Neural progenitor cell (in vitro differentiated cells): ENCODE results near the gene YBX3. TPM values are rescaled to one million over a fixed set of nuclear protein-coding genes. Genes with fewer than 3 reads are reported as not detected.

ENCODE experiments used
- DNase-seq: peaks from one replicate; pipeline ENCODE4 v3.0.0-alpha.2; 2016; ENCODE audit warnings: low spot score
- H2AFZ ChIP-seq: fragments of 200-600 bp; sonication (generic); replicated peaks from 2 replicates; pipeline ENCODE4 v1.6.1; 2016; ENCODE audit warnings: antibody characterized with exemption
- H3F3A ChIP-seq: fragments of 200-600 bp; sonication (generic); 2 replicates; pipeline ENCODE4 v1.6.1; 2016; ENCODE audit warnings: antibody characterized with exemption, low read depth
- H3K27ac ChIP-seq: fragments of 200-600 bp; sonication (generic); 2 replicates; pipeline ENCODE4 v1.5.1; 2016; ENCODE audit warnings: mild to moderate bottlenecking
- H3K27me3 ChIP-seq: fragments of 200-600 bp; sonication (generic); 2 replicates; pipeline ENCODE4 v1.6.1; 2016; ENCODE audit warnings: mild to moderate bottlenecking, moderate library complexity
- H3K36me3 ChIP-seq: fragments of 200-600 bp; sonication (generic); 2 replicates; pipeline ENCODE4 v1.5.1; 2016
- H3K4me1 ChIP-seq: fragments of 200-600 bp; sonication (generic); 2 replicates; pipeline ENCODE4 v1.6.1; 2016; ENCODE audit warnings: mixed run types
- H3K4me2 ChIP-seq: fragments of 200-600 bp; sonication (generic); 2 replicates; pipeline ENCODE4 v1.6.1; 2016
- H3K4me3 ChIP-seq: fragments of 200-600 bp; sonication (generic); 2 replicates; pipeline ENCODE4 v1.5.1; 2016
- H3K79me2 ChIP-seq: fragments of 200-600 bp; sonication (generic); 2 replicates; pipeline ENCODE4 v1.6.1; 2016; ENCODE audit warnings: low read depth
- H3K9ac ChIP-seq: fragments of 200-600 bp; sonication (generic); 2 replicates; pipeline ENCODE4 v1.6.1; 2016
- H3K9me3 ChIP-seq: fragments of 200-600 bp; sonication (generic); 2 replicates; pipeline ENCODE4 v1.5.1; 2016; ENCODE audit warnings: low read depth
- H4K20me1 ChIP-seq: fragments of 200-600 bp; sonication (generic); 2 replicates; pipeline ENCODE4 v1.6.1; 2016; ENCODE audit warnings: low read depth
- H3K27ac Mint-ChIP-seq: 3 replicates; pipeline ENCODE4 v1.8.0; 2021; ENCODE audit warnings: mixed read lengths
- H3K27me3 Mint-ChIP-seq: 2 replicates; pipeline ENCODE4 v1.8.0; 2022; ENCODE audit warnings: low read depth, mild to moderate bottlenecking, inconsistent platforms, moderate library complexity, mixed read lengths; ENCODE audit not compliant: insufficient read depth
- H3K36me3 Mint-ChIP-seq: 3 replicates; pipeline ENCODE4 v1.8.0; 2021; ENCODE audit warnings: mixed read lengths
- H3K4me1 Mint-ChIP-seq: 3 replicates; pipeline ENCODE4 v1.8.0; 2021; ENCODE audit warnings: mixed read lengths
- H3K4me3 Mint-ChIP-seq: 3 replicates; pipeline ENCODE4 v1.8.0; 2021; ENCODE audit warnings: mild to moderate bottlenecking, moderate library complexity, mixed read lengths
- H3K9me3 Mint-ChIP-seq: 3 replicates; pipeline ENCODE4 v1.8.0; 2020; ENCODE audit warnings: mixed read lengths
- CTCF ChIP-seq: fragments of 200-600 bp; sonication (generic); IDR thresholded peaks from 2 replicates; pipeline ENCODE4 v1.5.1; 2017; ENCODE audit warnings: antibody characterized with exemption, mild to moderate bottlenecking
- EZH2 ChIP-seq: fragments of 200-600 bp; sonication (generic); IDR thresholded peaks from 2 replicates; pipeline ENCODE4 v1.6.1; 2017; ENCODE audit warnings: antibody characterized with exemption, mild to moderate bottlenecking, moderate library complexity
- EZH2phosphoT487 ChIP-seq: fragments of 200-600 bp; sonication (generic); IDR thresholded peaks from 2 replicates; pipeline ENCODE4 v1.6.1; 2017; ENCODE audit warnings: antibody characterized with exemption
- total RNA-seq: library from RNA; depleted of rRNA; stranded (reverse); fragments of >200 nt; gene quantifications from 2 replicates; pipeline ENCODE4 v1.2.3, GENCODE V29; 2015; ENCODE audit warnings: low replicate concordance

YBX3 gene
- total RNA-seq, 1 donor from 2014 or later, result 78.9 TPM

DNA sequence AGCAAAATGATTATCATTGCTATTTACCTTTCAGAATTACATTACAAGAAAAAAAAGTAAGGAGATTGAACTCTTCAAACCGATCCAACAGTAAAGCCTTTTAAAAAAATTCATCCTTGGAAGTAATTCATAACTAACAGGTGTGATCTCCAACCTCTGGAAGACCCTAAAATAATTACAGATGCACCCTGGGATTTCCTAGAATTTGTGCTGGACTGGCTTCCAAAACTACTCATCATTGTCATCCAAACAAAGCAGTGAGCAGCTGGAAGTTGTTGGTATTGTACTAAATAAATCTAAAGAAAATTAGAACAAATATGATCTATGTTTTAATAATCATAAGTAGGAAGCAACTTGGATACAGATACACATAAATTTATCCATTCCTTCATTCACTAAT, 1.9 kb upstream of the YBX3 start:
- Histone ChIP-seq H3K4me1 (peaks cover 22% of the 10 kb centered on the region), H3K9me3 (no peaks in the 10 kb centered on the region), H3K36me3 (no peaks in the 10 kb centered on the region), H3K9ac (no peak overlapping the region), H2AFZ (no peak overlapping the region), H4K20me1 (peaks cover 7% of the 10 kb centered on the region), H3K27me3 (peaks cover 26% of the 10 kb centered on the region), H3K4me2 (no peak overlapping the region), H3F3A (peaks cover 16% of the 10 kb centered on the region), H3K27ac (no peak overlapping the region), H3K79me2 (peaks cover 27% of the 10 kb centered on the region), H3K4me3 (no peak overlapping the region)
- Mint-ChIP-seq H3K36me3 (no peaks in the 10 kb centered on the region), H3K4me1 (peaks cover 23% of the 10 kb centered on the region), H3K9me3 (no peaks in the 10 kb centered on the region), H3K4me3 (no peak overlapping the region), H3K27ac (no peak overlapping the region), H3K27me3 (peaks cover 8% of the 10 kb centered on the region)
- TF ChIP-seq EZH2phosphoT487 (no peak), CTCF (no peak), EZH2 (no peak)
- DNase-seq, result no peak

GRCh38 chr12:10722502-10722904, 620 bp downstream of the YBX3 start:
- Mint-ChIP-seq H3K27ac (peak overlapping the region; percentile 26), H3K4me1 (peaks cover 32% of the 10 kb centered on the region), H3K9me3 (no peaks in the 10 kb centered on the region), H3K36me3 (no peaks in the 10 kb centered on the region), H3K4me3 (peak overlapping the region; percentile 97), H3K27me3 (peaks cover 8% of the 10 kb centered on the region)
- Histone ChIP-seq H2AFZ (peak overlapping the region; percentile 40), H3K79me2 (peaks cover 52% of the 10 kb centered on the region), H3K9me3 (no peaks in the 10 kb centered on the region), H4K20me1 (peaks cover 12% of the 10 kb centered on the region), H3K27ac (peak overlapping the region; percentile 8), H3K9ac (peak overlapping the region; percentile 29), H3K4me3 (peak overlapping the region; percentile 82), H3F3A (peaks cover 16% of the 10 kb centered on the region), H3K36me3 (no peaks in the 10 kb centered on the region), H3K27me3 (peaks cover 26% of the 10 kb centered on the region), H3K4me1 (peaks cover 47% of the 10 kb centered on the region), H3K4me2 (peak overlapping the region; percentile 86)
- TF ChIP-seq CTCF (peak; percentile 28), EZH2phosphoT487 (no peak)
- peak; percentile 59 for DNase-seq

- peaks cover 58% of the 10 kb centered on the region for H3K79me2 ChIP-seq
- H3K27ac ChIP-seq, result peak overlapping the region; percentile 8
- peaks cover 8% of the 10 kb centered on the region for H3K27me3 Mint-ChIP-seq
- H3K4me3 ChIP-seq, result peak overlapping the region; percentile 82
- H2AFZ ChIP-seq, result peak overlapping the region; percentile 40
- peak overlapping the region; percentile 26 for H3K27ac Mint-ChIP-seq
- H3K4me2 ChIP-seq, result peak overlapping the region; percentile 86
- H3K4me1 Mint-ChIP-seq, result peaks cover 38% of the 10 kb centered on the region
- no peaks in the 10 kb centered on the region for H3K36me3 ChIP-seq
- H3K9me3 Mint-ChIP-seq, result no peaks in the 10 kb centered on the region
- TF ChIP-seq CTCF (no peak), EZH2 (no peak)
- peaks cover 54% of the 10 kb centered on the region for H3K4me1 ChIP-seq
- peak overlapping the region; percentile 97 for H3K4me3 Mint-ChIP-seq
- H3F3A ChIP-seq, result peaks cover 16% of the 10 kb centered on the region
- DNase-seq, result peak; percentile 63
- peaks cover 26% of the 10 kb centered on the region for H3K27me3 ChIP-seq
- no peaks in the 10 kb centered on the region for H3K36me3 Mint-ChIP-seq
- H4K20me1 ChIP-seq, result peaks cover 16% of the 10 kb centered on the region
- H3K9ac ChIP-seq, result peak overlapping the region; percentile 29
- no peaks in the 10 kb centered on the region for H3K9me3 ChIP-seq
Observed at GRCh38 chr12:10721651-10722501, 1.2 kb downstream of the YBX3 start.
